GM18870 (cell line): ENCODE data around the gene SLC5A5.
"Not testable (repeated sequence)": the region's sequence is repeated elsewhere in the genome, so short reads cannot be mapped to it uniquely, and the experiment has no call there.

ENCODE experiments used
- ATAC-seq: cut with Tn5 transposase; IDR thresholded peaks from one replicate; pipeline ENCODE4 v1.9.1; 2021; ENCODE audit warnings: moderate library complexity; ENCODE audit not compliant: unreplicated experiment

The SLC5A5 gene

GRCh38 chr19:17871032-17871877 lies 490 bp upstream of the SLC5A5 start:
- no peak for ATAC-seq

- ATAC-seq = no peak
Measured at GRCh38 chr19:17872251-17873001, 681 bp downstream of the SLC5A5 start.

GRCh38 chr19:17873786-17874757 lies 2.3 kb downstream of the SLC5A5 start:
- no peak for ATAC-seq

- no peak for ATAC-seq
Measured at GRCh38 chr19:17874758-17875135, 3.0 kb downstream of the SLC5A5 start.

- no peak for ATAC-seq
Measured at GRCh38 chr19:17877696-17878095, 6.0 kb downstream of the SLC5A5 start.

- ATAC-seq = no peak
Measured at GRCh38 chr19:17879466-17879865, 7.7 kb downstream of the SLC5A5 start.

GRCh38 chr19:17881701-17882100 lies 10.0 kb downstream of the SLC5A5 start:
- ATAC-seq = no peak

GRCh38 chr19:17883627-17884410 lies 12.1 kb downstream of the SLC5A5 start:
- ATAC-seq = no peak

GRCh38 chr19:17886515-17886914 lies 14.8 kb downstream of the SLC5A5 start:
- ATAC-seq = no peak

- not testable (repeated sequence) for ATAC-seq
Measured at GRCh38 chr19:17887221-17887620, 15.5 kb downstream of the SLC5A5 start.

- ATAC-seq = no peak
Measured at GRCh38 chr19:17888260-17888659, 16.5 kb downstream of the SLC5A5 start.

- no peak for ATAC-seq
Measured at GRCh38 chr19:17889609-17890214, 18.0 kb downstream of the SLC5A5 start.

- no peak for ATAC-seq
Measured at GRCh38 chr19:17893766-17894165, 22.0 kb downstream of the SLC5A5 start.

- ATAC-seq = no peak
Measured at GRCh38 chr19:17902701-17903100, 31.0 kb downstream of the SLC5A5 start.

- no peak for ATAC-seq
Measured at GRCh38 chr19:17908244-17908643, 36.5 kb downstream of the SLC5A5 start.

- ATAC-seq = no peak
Measured at GRCh38 chr19:17909003-17909732, 37.4 kb downstream of the SLC5A5 start.

GRCh38 chr19:17910791-17911360 lies 39.1 kb downstream of the SLC5A5 start:
- ATAC-seq = no peak

- ATAC-seq = no peak
Measured at GRCh38 chr19:17915940-17916593, 44.3 kb downstream of the SLC5A5 start.
